ENCODE measurements around the gene ADGRG6. TPM values are rescaled to one million over a fixed set of nuclear protein-coding genes. Genes with fewer than 3 reads are reported as not detected.

ADGRG6 gene
- total and polyA plus RNA-seq, 4 donors, result 18.7 to 110 (median 45.7) TPM

- Histone ChIP-seq H3K27me3 (ENCODE audit: control insufficient read depth in 4 of 4, insufficient read depth in 4 of 4, low read length in 3 of 4) (no peaks in the 10 kb centered on the region), H3K27ac (ENCODE audit: low read depth in 1 of 2, low read length in 2 of 2) (peak overlapping the region; percentile 96 to 97), H3K9me3 (ENCODE audit: control insufficient read depth in 4 of 4, low read length in 3 of 4) (peaks cover 0 to 2% (median 0%) of the 10 kb centered on the region in 4 donors), H3K36me3 (ENCODE audit: control insufficient read depth in 4 of 4, insufficient read depth in 3 of 4, low read depth in 1 of 4, low read length in 3 of 4) (no peaks in the 10 kb centered on the region), H3K4me3 (ENCODE audit: low read depth in 1 of 3, low read length in 3 of 3) (no peak overlapping the region), H3K4me1 (ENCODE audit: control insufficient read depth in 4 of 4, insufficient read depth in 4 of 4, low read length in 3 of 4) (peaks cover 2 to 11% (median 4%) of the 10 kb centered on the region in 4 donors), H3K9ac (ENCODE audit: low read depth in 1 of 2, low read length in 2 of 2) (peak overlapping the region in 1 of 2 donors; percentile 41)
- TF ChIP-seq ATF3 (IDR thresholded peaks at IDR 0.05), result no peak
- no peak for TF ChIP-seq YY1 (IDR thresholded peaks at IDR 0.05)
- no peak for TF ChIP-seq HNF4A (conservative IDR thresholded peaks at IDR 0.05)
- no peak for TF ChIP-seq EGR1 (IDR thresholded peaks at IDR 0.05; ENCODE audit: low read depth in 2 of 2)
- no peak for TF ChIP-seq ZBTB33 (IDR thresholded peaks at IDR 0.05)
- TF ChIP-seq, protein P1, sequence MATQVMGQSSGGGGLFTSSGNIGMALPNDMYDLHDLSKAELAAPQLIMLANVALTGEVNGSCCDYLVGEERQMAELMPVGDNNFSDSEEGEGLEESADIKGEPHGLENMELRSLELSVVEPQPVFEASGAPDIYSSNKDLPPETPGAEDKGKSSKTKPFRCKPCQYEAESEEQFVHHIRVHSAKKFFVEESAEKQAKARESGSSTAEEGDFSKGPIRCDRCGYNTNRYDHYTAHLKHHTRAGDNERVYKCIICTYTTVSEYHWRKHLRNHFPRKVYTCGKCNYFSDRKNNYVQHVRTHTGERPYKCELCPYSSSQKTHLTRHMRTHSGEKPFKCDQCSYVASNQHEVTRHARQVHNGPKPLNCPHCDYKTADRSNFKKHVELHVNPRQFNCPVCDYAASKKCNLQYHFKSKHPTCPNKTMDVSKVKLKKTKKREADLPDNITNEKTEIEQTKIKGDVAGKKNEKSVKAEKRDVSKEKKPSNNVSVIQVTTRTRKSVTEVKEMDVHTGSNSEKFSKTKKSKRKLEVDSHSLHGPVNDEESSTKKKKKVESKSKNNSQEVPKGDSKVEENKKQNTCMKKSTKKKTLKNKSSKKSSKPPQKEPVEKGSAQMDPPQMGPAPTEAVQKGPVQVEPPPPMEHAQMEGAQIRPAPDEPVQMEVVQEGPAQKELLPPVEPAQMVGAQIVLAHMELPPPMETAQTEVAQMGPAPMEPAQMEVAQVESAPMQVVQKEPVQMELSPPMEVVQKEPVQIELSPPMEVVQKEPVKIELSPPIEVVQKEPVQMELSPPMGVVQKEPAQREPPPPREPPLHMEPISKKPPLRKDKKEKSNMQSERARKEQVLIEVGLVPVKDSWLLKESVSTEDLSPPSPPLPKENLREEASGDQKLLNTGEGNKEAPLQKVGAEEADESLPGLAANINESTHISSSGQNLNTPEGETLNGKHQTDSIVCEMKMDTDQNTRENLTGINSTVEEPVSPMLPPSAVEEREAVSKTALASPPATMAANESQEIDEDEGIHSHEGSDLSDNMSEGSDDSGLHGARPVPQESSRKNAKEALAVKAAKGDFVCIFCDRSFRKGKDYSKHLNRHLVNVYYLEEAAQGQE (IDR thresholded peaks at IDR 0.05), result no peak
- no peak for TF ChIP-seq FOXA2 (IDR thresholded peaks at IDR 0.05)
- TF ChIP-seq FOXA1 (IDR thresholded peaks at IDR 0.05), result no peak
- DNase-seq (ENCODE audit: low spot score), result no peak
- WGBS, result 49% methylated on average over 1 of the region's 1 CpG
These were observed 15.8 kb upstream of the ADGRG6 start for GRCh38 chr6:142286088-142286409.

GRCh38 chr6:142289687-142290086, 12.1 kb upstream of the ADGRG6 start:
- no peak overlapping the region for H3K4me3 ChIP-seq (ENCODE audit: low read depth in 1 of 3, low read length in 3 of 3)
- no peak overlapping the region for H3K27ac ChIP-seq (ENCODE audit: low read depth in 1 of 2, low read length in 2 of 2)
- H3K27me3 ChIP-seq (ENCODE audit: control insufficient read depth in 4 of 4, insufficient read depth in 4 of 4, low read length in 3 of 4), result no peaks in the 10 kb centered on the region
- H3K4me1 ChIP-seq (ENCODE audit: control insufficient read depth in 4 of 4, insufficient read depth in 4 of 4, low read length in 3 of 4), result peaks cover 2 to 11% (median 4%) of the 10 kb centered on the region in 4 donors
- no peaks in the 10 kb centered on the region for H3K9me3 ChIP-seq (ENCODE audit: control insufficient read depth in 4 of 4, low read length in 3 of 4)
- 94% methylated on average over 6 of the region's 6 CpGs for WGBS
- no peak overlapping the region for H3K9ac ChIP-seq (ENCODE audit: low read depth in 1 of 2, low read length in 2 of 2)
- H3K36me3 ChIP-seq (ENCODE audit: control insufficient read depth in 4 of 4, insufficient read depth in 3 of 4, low read depth in 1 of 4, low read length in 3 of 4), result no peaks in the 10 kb centered on the region
- no peak for DNase-seq (ENCODE audit: low spot score)
- no peak for TF ChIP-seq YY1 (IDR thresholded peaks at IDR 0.05)
- TF ChIP-seq NR2F2 (IDR thresholded peaks at IDR 0.05), result no peak
- TF ChIP-seq, protein P2, sequence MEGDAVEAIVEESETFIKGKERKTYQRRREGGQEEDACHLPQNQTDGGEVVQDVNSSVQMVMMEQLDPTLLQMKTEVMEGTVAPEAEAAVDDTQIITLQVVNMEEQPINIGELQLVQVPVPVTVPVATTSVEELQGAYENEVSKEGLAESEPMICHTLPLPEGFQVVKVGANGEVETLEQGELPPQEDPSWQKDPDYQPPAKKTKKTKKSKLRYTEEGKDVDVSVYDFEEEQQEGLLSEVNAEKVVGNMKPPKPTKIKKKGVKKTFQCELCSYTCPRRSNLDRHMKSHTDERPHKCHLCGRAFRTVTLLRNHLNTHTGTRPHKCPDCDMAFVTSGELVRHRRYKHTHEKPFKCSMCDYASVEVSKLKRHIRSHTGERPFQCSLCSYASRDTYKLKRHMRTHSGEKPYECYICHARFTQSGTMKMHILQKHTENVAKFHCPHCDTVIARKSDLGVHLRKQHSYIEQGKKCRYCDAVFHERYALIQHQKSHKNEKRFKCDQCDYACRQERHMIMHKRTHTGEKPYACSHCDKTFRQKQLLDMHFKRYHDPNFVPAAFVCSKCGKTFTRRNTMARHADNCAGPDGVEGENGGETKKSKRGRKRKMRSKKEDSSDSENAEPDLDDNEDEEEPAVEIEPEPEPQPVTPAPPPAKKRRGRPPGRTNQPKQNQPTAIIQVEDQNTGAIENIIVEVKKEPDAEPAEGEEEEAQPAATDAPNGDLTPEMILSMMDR (IDR thresholded peaks at IDR 0.05; ENCODE audit: low read depth, low read length, missing input control), result no peak
- no peak for TF ChIP-seq FOXA2 (IDR thresholded peaks at IDR 0.05)
- TF ChIP-seq FOXA1 (IDR thresholded peaks at IDR 0.05), result no peak

- 93% methylated on average over 5 of the region's 5 CpGs for WGBS
- H3K9ac ChIP-seq (ENCODE audit: low read depth in 1 of 2, low read length in 2 of 2), result no peak overlapping the region
- H3K27me3 ChIP-seq (ENCODE audit: control insufficient read depth in 4 of 4, insufficient read depth in 4 of 4, low read length in 3 of 4), result no peaks in the 10 kb centered on the region
- TF ChIP-seq, protein P2 (IDR thresholded peaks at IDR 0.05; ENCODE audit: low read depth, low read length, missing input control), result no peak
- TF ChIP-seq NR2F2 (IDR thresholded peaks at IDR 0.05) (no peak), SP1 (IDR thresholded peaks at IDR 0.05) (no peak), TAF1 (conservative IDR thresholded peaks at IDR 0.05) (no peak), YY1 (IDR thresholded peaks at IDR 0.05) (no peak), RAD21 (IDR thresholded peaks at IDR 0.05) (no peak), ZBTB33 (IDR thresholded peaks at IDR 0.05) (no peak)
These were observed 11.0 kb upstream of the ADGRG6 start for GRCh38 chr6:142290851-142291250.

More at GRCh38 chr6:142290851-142291250, 11.0 kb upstream of the ADGRG6 start:
- Histone ChIP-seq H3K27ac (ENCODE audit: low read depth in 1 of 2, low read length in 2 of 2) (no peak overlapping the region), H3K36me3 (ENCODE audit: control insufficient read depth in 4 of 4, insufficient read depth in 3 of 4, low read depth in 1 of 4, low read length in 3 of 4) (no peaks in the 10 kb centered on the region), H3K4me3 (ENCODE audit: low read depth in 1 of 3, low read length in 3 of 3) (no peak overlapping the region), H3K4me1 (ENCODE audit: control insufficient read depth in 4 of 4, insufficient read depth in 4 of 4, low read length in 3 of 4) (peaks cover 2 to 4% (median 3%) of the 10 kb centered on the region in 4 donors), H3K9me3 (ENCODE audit: control insufficient read depth in 4 of 4, low read length in 3 of 4) (no peaks in the 10 kb centered on the region)
- DNase-seq (ENCODE audit: low spot score), result no peak

Measured in liver (tissue), 9 donors.